GM19395 (cell line): ENCODE data around the gene LRRC66.

Source experiments
- ATAC-seq: cut with Tn5 transposase; IDR thresholded peaks from one replicate; pipeline ENCODE4 v1.9.1; 2021; ENCODE audit warnings: mild to moderate bottlenecking, moderate library complexity; ENCODE audit not compliant: unreplicated experiment

The LRRC66 gene

DNA sequence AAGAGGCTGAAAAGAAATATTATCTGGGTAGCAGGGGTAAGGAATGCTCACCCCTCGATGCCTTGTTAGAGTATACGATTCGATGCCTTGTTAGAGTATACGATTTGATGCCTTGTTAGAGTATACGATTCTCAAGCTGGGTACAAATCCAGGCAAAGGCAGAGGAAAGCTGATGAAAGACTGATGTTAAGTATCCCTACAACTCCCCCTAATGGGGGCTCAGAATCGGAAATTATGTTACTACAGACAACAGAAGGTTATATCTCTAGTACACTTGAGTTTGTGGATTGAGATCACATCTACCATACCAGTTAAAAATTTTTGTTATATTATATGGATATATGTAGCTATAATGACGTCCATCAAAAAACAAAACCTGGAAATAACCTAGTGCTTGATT is 4.8 kb downstream of the LRRC66 start:
- ATAC-seq, result no peak

DNA sequence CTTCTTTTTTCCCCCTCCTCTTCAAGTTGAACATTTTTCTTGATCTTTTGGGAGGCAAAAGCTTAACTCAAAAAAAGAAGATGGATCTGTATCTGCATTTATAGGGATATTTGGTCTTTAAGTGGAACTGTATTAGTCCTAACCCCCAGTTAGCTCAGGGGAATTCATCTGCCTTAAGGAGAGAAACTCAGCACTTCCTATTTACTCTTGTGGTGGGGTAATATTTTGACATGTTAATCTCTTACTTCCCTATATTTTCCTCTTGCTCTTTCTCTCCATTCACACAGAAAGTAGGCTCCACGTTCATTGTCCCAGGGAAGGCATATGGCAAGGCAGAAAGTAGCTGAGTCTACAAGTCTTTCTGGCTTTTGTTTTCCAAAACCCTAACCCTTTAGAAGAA is 5.3 kb downstream of the LRRC66 start:
- ATAC-seq, result no peak

DNA sequence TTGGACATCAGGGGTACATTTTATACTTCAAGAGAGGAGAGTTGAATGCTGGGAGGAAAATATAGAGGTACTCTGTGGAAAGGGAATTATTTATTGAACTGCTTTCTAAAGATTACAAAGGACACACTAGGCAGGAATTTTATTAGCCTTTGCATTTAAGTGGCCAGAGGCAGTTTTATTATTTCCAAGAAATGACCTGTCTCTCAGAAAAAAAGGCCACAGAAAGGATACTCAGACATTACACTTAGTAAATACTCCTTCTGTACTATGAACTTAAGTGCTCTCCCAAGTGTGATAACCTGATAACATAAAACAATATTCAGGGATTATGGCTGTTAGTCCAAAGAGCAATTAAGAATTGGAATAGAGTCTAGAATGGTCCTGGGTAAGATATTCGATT is 7.5 kb downstream of the LRRC66 start:
- no peak for ATAC-seq

DNA sequence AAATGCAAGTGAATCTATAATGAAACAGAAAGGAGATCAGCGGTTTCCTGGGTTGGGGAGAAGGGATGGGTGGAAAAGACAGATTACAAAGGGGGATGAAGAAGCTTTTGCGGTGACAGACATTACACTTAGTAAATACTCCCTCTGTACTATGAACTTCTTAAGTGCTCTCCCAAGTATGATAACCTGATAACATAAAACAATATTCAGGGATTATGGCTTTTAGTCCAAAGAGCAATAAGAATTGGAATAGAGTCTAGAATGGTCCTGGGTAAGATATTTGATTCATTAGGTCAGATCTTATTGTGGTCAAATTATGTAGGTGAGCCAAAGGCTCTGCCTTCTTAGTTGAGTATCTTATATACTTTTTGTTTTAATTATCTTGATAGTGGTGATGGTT is 9.2 kb downstream of the LRRC66 start:
- ATAC-seq, result no peak

DNA sequence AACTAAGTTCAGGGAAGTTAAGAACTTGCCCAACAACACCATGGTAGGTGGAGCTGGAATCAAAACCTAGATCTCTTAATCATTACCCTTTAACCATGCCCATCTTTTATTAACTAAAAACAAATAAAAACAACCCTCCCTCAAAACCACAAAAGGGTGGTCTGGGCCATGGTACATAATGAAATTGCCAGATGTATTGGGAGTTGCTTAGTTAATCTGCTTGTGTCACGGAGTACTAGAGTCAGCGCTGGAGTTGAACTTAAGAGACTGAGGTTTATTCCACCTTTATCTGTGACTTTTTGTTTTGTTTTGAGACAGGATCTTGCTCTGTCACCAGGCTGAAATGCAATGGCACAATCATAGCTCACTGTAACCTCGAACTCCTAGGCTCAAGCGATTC is 13.3 kb downstream of the LRRC66 start:
- ATAC-seq, result no peak

DNA sequence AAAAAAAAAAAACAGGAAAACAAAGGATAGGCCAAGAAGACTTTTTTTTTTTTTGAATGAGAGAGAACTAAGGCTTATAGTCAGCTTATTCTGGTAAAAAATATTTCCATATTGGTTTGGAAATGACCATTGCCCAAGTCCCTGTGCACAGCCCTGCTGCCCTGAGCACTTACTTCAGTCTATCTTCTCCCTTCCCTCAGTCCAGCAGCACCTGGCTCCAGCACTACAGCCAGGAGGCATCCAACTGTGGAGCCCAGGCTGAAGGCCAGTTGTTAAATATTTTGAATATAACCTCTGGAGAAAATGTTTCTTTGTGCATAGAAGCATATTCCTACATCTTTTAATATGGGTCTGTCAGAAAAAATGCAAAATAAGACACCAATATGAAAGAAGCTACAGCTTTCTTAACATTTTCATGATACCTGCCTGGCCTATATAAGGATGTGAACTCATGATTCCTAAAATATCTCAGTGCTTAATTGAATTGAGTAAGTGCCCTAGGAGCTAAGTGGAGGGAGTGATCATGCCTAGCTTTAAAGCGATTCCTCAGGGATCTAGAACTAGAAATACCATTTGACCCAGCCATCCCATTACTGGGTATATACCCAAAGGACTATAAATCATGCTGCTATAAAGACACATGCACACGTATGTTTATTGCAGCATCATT is 14.4 kb downstream of the LRRC66 start:
- no peak for ATAC-seq

DNA sequence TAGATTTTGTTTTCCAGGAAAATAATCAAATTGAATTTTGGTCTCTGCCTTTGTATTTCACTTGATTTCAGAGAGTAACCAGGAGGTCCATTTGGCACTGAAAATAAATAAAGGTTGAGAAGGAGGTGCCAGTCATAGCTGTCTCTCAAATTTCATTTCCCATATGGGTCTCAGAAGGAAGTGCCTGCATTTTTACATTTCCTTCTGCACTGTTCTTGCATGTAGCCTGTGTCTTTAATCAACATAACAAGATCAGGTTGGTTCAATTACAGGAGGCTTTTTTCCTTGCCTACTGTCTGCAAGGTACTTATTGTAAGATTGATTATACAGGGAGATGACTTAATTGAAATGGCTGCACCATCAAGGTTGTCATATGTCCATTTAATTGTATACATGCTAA is 15.7 kb downstream of the LRRC66 start:
- no peak for ATAC-seq

DNA sequence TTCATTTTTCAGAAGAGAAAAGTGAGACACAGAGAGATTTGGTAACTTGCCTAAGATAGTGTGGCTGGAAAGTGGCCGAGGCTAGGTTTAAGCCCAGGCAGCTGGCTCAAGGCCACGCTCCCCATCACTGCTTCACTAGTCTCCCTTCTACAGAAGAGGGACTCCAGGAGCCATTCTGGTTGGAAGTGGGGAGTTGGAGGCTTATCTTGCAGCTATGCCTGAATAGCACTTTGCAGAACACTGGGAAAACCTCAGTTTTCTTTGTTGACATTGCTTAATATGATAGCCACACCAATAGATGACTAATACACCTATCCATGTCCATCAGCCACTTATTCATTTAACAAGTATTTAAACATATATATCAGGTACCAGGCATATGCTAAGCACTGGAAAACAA is 18.5 kb downstream of the LRRC66 start:
- ATAC-seq, result no peak

DNA sequence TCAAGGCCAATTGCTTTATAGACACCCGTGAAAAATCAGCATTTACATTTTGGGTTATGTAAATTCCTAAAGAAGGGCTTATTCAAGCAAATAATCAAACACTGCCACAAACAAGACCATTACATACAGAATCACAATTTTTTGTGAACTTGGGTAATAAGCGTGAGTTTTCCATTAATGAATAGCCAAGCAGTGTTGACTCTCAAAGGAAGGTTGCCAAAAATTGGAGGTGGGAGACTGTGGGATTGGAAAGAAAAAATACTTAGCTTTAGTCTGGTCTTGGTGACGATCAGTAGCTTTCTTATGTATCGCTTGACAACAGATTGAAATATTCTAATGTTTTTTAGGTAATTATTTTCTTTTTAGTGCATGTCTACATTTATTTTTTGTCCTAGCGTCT is 20.9 kb downstream of the LRRC66 start:
- ATAC-seq, result no peak

DNA sequence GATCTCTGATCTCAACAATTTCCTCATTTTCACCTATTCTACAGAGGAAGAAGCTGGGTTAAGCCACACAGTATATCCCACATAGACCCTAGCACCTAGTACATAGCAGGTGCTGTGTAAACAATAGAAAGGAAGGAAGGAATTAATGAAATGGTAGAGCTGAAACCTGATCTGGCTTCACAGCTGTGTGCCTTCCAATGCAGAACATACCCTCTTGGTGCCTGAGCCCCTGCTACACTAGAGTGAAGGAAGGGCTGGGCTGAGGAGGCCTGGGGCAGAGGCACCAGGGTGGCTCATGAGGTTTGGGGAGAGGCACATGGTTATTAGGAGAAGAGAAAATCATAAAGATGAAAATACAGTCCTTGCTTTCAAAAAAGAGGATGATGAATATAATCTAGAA is 21.3 kb downstream of the LRRC66 start:
- ATAC-seq, result no peak

DNA sequence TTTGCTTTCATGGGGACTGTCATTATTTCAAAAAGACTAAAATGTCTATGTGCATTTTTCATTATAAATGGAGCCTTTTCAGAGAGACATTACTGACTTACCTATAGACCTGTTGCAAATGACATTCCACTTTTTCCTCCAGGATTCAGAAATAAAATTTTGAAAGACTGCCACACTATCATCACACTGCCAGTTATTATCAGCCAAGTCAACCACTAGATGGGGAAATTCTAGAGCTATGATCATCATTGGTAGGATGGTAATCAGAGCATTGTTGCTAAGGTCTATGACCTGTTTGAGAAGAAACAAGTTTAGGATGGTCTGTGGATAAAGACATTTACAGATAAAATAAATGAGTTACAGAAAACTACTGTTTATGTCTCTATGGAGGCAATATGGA is 22.5 kb downstream of the LRRC66 start:
- no peak for ATAC-seq

DNA sequence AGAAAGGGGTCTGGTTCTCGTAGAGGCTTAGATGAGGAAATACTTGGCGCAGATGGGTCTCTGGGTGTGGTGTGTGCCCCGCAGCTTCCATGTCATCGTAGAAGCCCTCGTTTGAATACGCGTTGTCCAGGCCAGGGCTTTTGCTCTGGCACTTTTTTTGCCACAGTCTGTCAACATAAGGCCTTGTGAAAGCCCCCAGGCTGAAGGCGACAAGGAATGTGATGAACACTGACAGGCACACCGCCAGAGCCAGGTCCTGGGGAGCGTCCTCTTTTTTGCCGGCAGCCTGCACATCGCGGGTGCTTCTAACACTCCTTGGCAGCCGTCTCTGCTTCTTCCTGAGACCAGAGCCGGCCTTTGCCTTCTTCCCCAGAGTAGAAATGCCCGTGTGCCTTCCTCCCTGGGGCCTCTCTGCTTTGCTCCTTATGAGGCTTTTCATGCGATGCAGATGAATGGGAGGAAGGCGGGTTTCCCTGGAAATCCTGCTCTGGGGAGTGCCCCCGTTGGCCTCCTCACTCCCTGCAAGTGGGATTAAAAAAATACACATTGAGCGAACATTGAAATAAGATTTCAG is 24.4 kb downstream of the LRRC66 start:
- no peak for ATAC-seq

DNA sequence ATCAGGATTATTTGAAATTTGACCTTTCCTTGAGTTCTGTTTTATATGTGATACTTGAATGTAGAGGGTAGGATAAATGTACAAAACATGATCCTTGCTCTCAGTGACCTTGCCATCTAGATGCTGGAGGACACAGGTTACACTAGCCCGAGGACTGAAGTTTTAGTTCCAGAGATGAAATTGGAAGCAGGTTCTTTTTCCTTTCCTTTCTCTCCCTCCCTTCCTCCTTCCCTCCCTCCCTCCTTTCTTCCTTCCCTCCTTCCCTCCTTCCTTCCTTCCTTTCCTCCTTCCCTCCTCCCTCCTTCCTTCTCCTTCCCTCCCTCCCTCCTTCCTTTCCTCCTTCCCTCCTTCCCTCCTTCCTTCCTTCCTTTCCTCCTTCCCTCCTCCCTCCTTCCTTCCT is 54.3 kb downstream of the LRRC66 start:
- no peak for ATAC-seq

DNA sequence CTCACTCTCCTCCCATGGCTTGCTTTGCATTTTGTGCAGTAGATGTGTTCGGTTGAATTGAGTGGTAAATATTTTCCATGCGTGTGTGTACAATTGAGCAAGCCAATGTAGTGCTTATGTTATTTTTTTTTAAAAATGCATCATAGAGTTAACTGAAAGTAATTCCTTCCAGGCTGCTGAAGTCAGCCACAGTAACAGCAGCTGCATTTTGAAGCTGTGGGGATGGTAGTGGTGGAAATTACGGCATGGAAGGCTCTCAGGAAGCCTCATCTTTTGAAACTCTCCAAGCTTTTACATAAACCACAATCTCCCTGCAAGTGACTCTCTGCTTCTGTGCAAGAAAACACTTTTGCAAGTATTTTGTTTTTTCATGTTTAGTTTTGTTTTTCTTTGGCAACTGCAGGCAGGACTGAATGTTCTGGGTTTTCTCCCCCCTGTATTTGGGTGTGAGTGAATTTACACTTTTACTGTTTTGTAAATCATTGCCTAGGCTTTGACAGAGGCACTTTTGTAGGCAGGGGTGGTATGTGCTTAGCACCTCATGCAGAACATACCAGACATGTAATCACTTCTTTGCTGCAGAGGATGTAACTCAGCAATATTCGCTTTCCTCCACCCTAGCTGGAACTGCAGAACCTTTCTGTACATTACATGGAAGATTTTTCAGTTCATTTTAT is 56.2 kb downstream of the LRRC66 start:
- no peak for ATAC-seq

DNA sequence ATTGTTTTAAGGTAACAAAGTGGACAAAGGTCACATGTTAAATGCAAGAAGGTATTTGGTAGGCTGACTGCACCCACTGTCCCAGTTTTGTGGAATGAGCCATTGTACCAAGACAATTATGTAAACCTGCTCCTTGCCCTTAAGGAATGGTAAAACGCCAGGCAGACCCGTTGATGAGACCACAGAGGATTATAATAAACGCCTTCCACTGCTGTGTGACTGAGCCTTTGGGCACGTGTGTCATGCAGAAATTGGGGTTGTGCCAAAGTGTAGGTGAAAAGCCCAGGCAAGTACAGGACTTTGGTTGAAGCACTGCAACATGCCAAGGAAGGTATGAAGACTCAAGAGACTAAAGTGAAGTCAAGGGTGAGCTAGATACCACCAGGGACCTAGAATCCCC is 59.7 kb downstream of the LRRC66 start:
- ATAC-seq, result no peak

DNA sequence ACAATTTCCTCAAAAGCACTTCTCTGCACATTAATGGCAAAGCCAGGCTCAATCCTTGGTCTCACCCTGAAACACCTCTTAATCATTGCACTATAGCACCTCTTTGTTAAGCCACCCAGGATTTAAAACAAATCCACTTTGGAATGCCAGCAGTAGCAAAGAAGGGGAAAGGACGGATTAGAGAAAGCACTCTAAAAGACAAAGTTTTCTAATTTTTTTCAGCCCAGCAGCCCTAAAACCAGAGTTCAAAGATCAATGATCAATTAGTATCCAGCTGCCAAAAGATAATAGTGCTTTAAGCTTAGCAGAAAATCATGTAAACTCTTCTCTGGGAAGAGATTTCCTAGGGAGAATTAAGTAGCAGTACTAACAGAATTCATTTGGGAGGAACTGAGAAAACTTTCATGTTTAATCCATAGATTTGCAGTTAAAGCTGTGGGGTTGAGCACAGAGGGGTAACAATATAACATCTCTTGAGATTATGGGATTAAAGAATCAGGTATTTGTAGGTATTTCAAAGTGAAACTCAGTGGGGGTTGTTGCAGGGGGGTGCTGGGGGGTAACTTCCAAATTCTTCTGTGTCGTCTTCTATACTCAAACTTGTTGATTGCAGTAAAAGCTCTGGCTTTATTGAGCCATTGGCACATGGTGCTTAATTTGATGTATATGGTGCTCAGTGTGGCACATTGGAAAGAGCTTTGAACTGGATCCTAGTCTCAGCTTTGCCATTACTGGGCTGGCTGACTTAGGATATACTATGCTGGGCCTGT is 61.8 kb downstream of the LRRC66 start:
- no peak for ATAC-seq
